Peyer's patch (tissue), 4 donors: Measurements from ENCODE around the gene UBP1. TPM values are rescaled to one million over a fixed set of nuclear protein-coding genes. Genes with fewer than 3 reads are reported as not detected.

Experiments
- DNase-seq, 3 donors: peaks; one replicate each; pipeline ENCODE4 v3.0.0-alpha.2; 2017 to 2019
- H3K27ac ChIP-seq, 4 donors: fragments of 200-600 bp; sonication (generic); one replicate each; pipeline ENCODE4 v1.5.1; 2016 to 2019
- H3K27me3 ChIP-seq, 2 donors: fragments of 200-600 bp; sonication (generic); one replicate each; pipeline ENCODE4 v1.5.1; 2019
- H3K36me3 ChIP-seq, 3 donors: fragments of 200-600 bp; sonication (generic); one replicate each; pipeline ENCODE4 v1.5.1; 2016 to 2019
- H3K4me1 ChIP-seq, 4 donors: fragments of 200-600 bp; sonication (generic); one replicate each; pipeline ENCODE4 v1.5.1; 2016 to 2019
- H3K4me3 ChIP-seq, 4 donors: fragments of 200-600 bp; sonication (generic); 1 replicate in 3 of 4; 2 replicates in 1 of 4; pipeline ENCODE4 v1.5.1; 2016 to 2019; ENCODE audit warnings: mild to moderate bottlenecking in 1 of 4
- H3K9me3 ChIP-seq, 4 donors: fragments of 200-600 bp; sonication (generic); one replicate each; pipeline ENCODE4 v1.5.1; 2016 to 2019; ENCODE audit warnings: mild to moderate bottlenecking in 1 of 4
- POLR2A ChIP-seq, 2 donors: fragments of 450-650 bp; IDR thresholded peaks; one replicate each; pipeline ENCODE4 v1.5.1; 2017; ENCODE audit warnings: antibody characterized with exemption in 2 of 2, mild to moderate bottlenecking in 2 of 2, moderate library complexity in 2 of 2
- total RNA-seq, 4 donors: library from RNA; depleted of rRNA; stranded (reverse); fragments of >200 nt; gene quantifications; one replicate each; pipeline ENCODE4 v1.1.0, GENCODE V29; 2016
- TF ChIP-seq, protein P1 (sequence below), 6 experiments: fragments of 450-650 bp in 4 of 6; fragments of 200-600 bp in 2 of 6; sonication (generic) in 1 of 6; IDR thresholded peaks; one replicate each; pipeline ENCODE4 v1.5.1; 2017 to 2019; ENCODE audit warnings: antibody characterized with exemption in 6 of 6, mild to moderate bottlenecking in 3 of 6, moderate library complexity in 1 of 6

Gene UBP1
- total RNA-seq = 100 to 1,000 TPM in 1 of 4 donors, 10 to 100 TPM in 3; 61.3 to 192 (median 77.0) TPM

DNA sequence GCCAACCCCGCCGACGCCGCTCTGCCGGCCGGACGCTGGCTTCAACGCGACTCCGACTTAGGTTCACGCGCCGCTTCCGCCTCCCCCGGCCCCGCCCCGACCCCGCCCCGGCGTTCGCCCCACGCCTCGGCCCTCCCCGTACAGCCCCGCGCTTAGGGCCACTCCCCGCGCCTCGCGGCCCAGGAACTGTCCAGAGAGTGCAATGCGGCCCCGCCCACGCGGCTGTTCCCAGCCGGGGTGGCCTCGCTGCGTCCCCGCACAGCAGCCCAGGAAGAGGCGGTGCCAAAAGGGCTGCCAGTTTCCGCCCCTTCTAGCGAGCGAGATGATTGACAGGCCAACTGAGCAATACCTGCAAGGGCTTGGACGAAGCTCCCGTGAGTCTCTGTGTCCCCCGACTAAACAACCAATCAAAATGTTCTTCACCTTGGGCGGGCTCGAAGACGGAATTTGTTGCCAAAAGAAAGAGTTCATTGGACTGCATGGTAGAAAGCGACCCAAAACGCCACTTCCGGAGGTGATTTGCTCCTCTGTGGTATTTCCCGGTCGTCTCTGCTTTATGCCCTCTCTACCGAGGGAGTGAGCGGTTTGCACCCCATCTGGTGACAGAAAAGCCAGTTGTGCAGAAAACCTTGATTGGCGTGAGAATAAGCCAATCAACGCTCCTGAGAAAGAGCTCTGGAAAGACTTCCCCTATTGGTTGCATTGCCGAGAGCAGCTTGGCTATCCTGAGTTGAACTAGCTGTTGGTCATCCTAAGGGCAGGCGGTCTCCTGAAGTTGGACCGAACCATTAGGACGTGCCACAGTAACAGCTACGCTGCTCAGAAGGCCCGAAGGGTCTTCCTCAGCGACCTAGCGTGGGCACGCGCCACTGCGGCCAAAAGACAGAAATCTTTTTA is at the start of gene UBP1:
TSS of gene UBP1 (minus strand) at position 78 of the 897 bp plus-strand sequence. CDS start 557 bp downstream, outside the sequence.
- Histone ChIP-seq H3K27ac (peak within 1 kb of the TSS; percentile 94 to 99 (median 98)), H3K9me3 (no peaks in the 10 kb centered on the region)
- TF ChIP-seq, protein P1, sequence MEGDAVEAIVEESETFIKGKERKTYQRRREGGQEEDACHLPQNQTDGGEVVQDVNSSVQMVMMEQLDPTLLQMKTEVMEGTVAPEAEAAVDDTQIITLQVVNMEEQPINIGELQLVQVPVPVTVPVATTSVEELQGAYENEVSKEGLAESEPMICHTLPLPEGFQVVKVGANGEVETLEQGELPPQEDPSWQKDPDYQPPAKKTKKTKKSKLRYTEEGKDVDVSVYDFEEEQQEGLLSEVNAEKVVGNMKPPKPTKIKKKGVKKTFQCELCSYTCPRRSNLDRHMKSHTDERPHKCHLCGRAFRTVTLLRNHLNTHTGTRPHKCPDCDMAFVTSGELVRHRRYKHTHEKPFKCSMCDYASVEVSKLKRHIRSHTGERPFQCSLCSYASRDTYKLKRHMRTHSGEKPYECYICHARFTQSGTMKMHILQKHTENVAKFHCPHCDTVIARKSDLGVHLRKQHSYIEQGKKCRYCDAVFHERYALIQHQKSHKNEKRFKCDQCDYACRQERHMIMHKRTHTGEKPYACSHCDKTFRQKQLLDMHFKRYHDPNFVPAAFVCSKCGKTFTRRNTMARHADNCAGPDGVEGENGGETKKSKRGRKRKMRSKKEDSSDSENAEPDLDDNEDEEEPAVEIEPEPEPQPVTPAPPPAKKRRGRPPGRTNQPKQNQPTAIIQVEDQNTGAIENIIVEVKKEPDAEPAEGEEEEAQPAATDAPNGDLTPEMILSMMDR (IDR thresholded peaks at IDR 0.05) = peak in 2 of 6 experiments; percentile 22 to 23
- peak; percentile 90 for TF ChIP-seq POLR2A (IDR thresholded peaks at IDR 0.05)

DNA sequence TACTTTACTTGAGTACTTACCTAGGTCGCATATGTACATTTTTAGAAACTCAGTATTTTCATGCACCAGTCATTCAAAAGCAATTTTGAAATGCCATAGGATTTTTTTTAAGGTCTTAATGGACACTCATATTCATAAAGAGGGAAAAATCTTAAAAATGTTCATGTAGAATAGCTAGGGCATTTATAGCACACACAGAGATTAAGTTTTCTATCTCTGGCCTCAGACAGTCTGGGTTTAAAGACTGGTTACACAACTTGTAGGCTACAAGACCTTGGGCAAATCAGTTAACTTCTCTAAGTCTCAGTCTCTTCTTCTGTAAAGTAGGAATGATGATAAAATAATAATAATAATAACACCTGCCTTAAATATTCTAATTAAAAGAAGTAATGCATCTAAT is 48.5 kb upstream of the UBP1 start:
- TF ChIP-seq POLR2A (IDR thresholded peaks at IDR 0.05) = no peak
- TF ChIP-seq, protein P1 (IDR thresholded peaks at IDR 0.05) = no peak
- Histone ChIP-seq H3K9me3 (no peaks in the 10 kb centered on the region), H3K4me1 (no peaks in the 10 kb centered on the region), H3K36me3 (no peaks in the 10 kb centered on the region), H3K27ac (no peak overlapping the region), H3K4me3 (no peak overlapping the region), H3K27me3 (no peaks in the 10 kb centered on the region)
- DNase-seq = no peak

More for the DNA sequence above, at the start of gene UBP1:
- DNase-seq = peak; percentile 99 to 100 (median 100)
- H3K27me3 ChIP-seq = no peaks in the 10 kb centered on the region
- peak within 1 kb of the TSS; percentile 73 to 88 (median 84) for H3K4me3 ChIP-seq
- H3K36me3 ChIP-seq = no peaks in the 10 kb centered on the region
- H3K4me1 ChIP-seq = peaks cover 0 to 37% (median 9%) of the 10 kb centered on the region in 4 donors

DNA sequence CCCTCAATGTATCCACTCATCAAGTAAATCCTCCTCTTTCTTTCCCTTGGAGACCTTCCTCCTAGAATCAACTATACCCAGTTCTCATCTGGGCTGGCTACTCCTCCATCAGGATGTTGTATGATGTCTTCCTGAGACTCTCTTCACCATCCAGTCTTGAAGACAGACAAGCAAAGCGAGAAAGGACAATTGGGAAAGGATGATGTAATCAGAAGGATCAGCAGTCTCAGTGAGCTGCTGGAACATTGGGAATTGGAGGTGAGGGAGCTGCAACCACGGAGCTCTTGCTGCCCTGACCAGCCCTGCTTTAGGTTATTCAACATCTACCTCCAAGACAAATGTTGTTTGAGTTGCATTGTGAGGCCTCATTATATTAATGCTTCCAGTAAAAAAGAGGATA is 48.0 kb upstream of the UBP1 start:
- TF ChIP-seq POLR2A (IDR thresholded peaks at IDR 0.05) = no peak
- TF ChIP-seq, protein P1 (IDR thresholded peaks at IDR 0.05) = no peak
- no peak overlapping the region for H3K27ac ChIP-seq
- H3K9me3 ChIP-seq = no peaks in the 10 kb centered on the region
- no peak overlapping the region for H3K4me3 ChIP-seq
- no peaks in the 10 kb centered on the region for H3K4me1 ChIP-seq
- H3K27me3 ChIP-seq = no peaks in the 10 kb centered on the region
- DNase-seq = no peak
- H3K36me3 ChIP-seq = no peaks in the 10 kb centered on the region

- no peak overlapping the region for H3K27ac ChIP-seq
- no peak for DNase-seq
- H3K4me1 ChIP-seq = no peaks in the 10 kb centered on the region
- TF ChIP-seq, protein P1 (IDR thresholded peaks at IDR 0.05) = no peak
- TF ChIP-seq POLR2A (IDR thresholded peaks at IDR 0.05) = no peak
- no peaks in the 10 kb centered on the region for H3K36me3 ChIP-seq
- H3K4me3 ChIP-seq = no peak overlapping the region
- H3K9me3 ChIP-seq = no peaks in the 10 kb centered on the region
- H3K27me3 ChIP-seq = no peaks in the 10 kb centered on the region
These were observed 41.9 kb upstream of the UBP1 start for GRCh38 chr3:33482111-33482521.

DNA sequence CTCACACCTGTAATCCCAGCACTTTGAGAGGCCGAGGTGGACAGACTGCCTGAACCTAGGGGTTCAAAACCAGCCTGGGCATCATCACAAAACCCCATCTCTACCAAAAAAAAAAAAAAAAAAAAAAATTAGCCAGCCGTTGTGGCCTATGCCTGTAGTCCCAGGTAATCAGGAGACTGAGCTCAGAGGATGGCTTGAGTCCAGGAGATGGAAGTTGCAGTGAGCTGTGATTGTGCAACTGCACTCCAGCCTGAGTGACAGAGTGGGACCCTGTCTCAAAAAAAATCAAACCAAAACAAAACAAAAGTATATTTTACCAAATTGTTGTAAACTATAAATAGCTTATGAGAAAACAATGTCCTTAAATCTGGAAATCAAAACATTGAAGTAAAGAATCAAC is 34.7 kb upstream of the UBP1 start:
- H3K4me3 ChIP-seq = no peak overlapping the region
- TF ChIP-seq POLR2A (IDR thresholded peaks at IDR 0.05) = no peak
- TF ChIP-seq, protein P1 (IDR thresholded peaks at IDR 0.05) = no peak

More for the DNA sequence above, 34.7 kb upstream of the UBP1 start:
- Histone ChIP-seq H3K27me3 (no peaks in the 10 kb centered on the region), H3K27ac (no peak overlapping the region), H3K36me3 (no peaks in the 10 kb centered on the region), H3K4me1 (no peaks in the 10 kb centered on the region), H3K9me3 (no peaks in the 10 kb centered on the region)
- DNase-seq = no peak
